CD4-positive, alpha-beta T cell treated with Interleukin-6 for 4 hours (primary cell): ENCODE results near the gene SMARCAD1.
"Not testable (repeated sequence)": the region's sequence is repeated elsewhere in the genome, so short reads cannot be mapped to it uniquely, and the experiment has no call there.

ENCODE experiments used
- DNase-seq: peaks from one replicate; pipeline ENCODE4 v3.0.0-alpha.2; 2020; ENCODE audit warnings: mixed read lengths

SMARCAD1 gene

DNA sequence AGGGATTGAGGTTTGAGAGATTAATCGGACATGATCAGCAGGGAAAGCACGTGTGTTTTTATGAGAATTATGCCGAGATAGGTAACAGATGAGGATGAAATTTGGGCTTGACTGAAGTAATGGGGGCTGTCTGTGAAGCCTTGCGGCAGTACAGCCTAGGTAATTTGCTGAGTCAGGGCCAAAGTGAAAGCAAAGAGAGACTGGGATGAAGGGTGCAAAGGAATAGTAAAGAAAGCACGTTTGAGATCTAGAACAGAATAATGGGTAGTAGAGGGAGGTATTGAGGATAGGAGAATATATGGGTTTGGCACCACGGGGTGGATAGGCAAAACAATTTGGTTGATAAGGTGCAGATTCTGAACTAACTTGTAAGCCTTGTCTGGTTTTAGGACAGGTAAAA is 87.8 kb downstream of the SMARCAD1 start:
- not testable (repeated sequence) for DNase-seq

DNA sequence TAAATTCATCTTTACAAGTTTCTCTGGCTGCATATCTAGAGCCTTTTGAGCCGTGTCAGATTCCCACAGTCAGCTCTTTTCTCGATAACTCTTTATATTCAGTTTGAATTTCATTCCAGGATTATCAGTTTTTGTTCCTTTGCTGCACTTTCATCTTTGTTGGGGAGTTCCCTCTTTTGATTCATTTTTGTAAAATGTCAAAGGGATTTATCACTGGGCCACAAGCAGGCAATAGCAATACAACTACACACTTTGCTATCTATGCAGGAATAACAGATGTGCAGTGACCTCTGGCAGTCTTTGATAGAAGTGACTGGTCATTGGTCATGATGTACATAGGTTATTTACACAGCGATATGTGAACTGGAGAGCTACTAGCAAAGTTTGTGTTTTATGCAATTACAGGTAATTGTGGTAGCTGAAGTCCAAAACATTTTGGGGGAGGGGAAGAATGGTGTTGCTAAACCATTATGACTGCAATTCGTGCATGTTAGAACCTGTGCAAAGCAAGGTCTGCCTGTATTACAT is 91.1 kb downstream of the SMARCAD1 start:
- no peak for DNase-seq

GRCh38 chr4:94302191-94302590 is 94.5 kb downstream of the SMARCAD1 start:
- DNase-seq, result no peak

GRCh38 chr4:94304365-94304971 is 96.8 kb downstream of the SMARCAD1 start:
- no peak for DNase-seq

DNA sequence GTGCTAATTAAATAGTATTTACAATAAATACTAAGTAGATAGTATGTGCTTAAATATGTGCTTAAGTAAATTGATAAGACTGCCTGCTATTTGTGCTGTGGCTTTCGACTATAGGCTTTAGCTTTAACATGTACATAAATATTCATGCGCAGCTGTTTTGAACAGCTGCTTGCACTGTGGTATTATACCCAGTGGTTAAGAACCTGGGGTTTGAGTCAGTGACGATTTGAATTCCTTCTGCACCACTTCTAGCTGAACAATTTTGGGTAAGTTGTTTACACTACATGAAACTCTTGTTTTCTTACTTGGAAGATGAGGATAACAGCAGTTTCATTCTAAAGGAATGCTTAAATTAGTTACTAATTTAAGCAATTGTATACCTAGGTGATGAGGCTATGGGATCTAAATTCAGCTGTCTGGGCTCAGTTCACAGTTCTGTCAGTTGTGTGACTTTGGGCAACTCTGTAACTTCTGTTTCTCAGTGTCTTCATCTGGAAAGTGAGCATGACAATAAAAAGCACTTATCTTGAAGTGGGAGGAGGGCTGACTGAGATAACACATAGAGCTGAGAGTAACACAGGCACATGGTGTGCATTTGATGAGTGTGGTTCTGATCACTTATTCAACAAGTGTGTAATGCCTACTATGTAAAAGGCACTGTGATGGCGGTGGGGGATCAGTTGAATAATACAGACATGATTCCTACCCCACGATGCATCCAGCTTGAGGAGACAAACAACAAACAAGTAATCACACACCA is 98.0 kb downstream of the SMARCAD1 start:
- DNase-seq, result no peak

DNA sequence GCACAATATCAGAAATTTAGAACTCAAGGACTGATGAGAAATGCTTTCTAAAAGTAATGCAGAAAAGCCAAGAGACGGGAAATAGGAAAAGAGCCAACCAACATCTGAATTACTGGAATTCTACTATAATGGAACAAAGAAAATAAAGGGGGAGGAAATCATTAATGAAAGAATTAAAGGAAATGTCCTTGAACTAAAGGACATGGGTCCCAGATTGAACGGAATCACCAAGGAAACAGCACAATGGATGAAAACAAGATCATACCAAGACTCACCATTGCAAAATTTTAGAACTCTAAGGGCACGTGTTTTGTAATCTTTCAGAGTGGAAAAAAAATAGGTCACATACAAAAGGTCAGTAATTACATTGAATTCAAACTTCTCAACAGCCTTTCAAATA is 99.0 kb downstream of the SMARCAD1 start:
- no peak for DNase-seq

DNA sequence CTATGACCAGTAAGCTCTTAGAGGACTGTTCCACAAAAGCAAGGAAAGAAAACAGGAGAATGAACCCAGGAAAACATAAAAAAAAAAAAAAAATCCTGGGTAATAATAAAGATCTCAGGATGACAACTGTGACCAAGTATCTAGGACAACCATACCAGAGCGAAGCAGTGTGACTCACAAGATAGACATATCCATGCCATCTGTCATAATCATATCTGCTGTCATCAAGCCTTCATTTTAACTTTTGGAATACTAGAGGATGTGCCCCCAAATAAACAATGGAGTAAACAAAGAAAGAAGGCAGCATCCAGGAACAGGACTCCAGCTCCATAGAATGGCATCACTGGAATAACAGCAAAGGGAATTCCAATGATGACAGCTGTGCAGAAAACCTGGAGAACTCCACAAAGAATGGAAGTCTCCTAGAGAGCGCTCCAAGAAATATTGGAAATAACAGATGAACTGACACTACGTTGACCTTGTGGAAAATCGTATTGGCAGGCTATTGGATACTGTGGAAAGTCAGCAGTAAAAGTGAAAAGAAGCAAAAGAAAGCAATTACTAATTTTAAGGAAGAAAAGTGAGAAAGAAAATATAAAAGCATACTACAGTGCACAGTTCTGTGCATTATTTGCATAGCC is 99.7 kb downstream of the SMARCAD1 start:
- no peak for DNase-seq

DNA sequence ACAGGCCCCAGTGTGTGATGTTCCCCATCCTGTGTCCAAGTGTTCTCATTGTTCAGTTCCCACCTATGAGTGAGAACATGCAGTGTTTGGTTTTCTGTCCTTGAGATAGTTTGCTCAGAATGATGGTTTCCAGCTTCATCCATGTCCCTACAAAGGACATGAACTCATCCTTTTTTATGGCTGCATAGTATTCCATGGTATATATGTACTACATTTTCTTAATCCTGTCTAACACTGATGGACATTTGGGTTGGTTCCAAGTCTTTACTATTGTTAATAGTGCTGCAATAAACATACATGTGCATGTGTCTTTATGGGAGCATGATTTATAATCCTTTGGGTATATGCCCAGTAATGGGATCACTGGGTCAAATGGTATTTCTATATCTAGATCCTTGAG is 112.3 kb downstream of the SMARCAD1 start:
- not testable (repeated sequence) for DNase-seq

- no peak for DNase-seq
Measured at GRCh38 chr4:94325835-94326234, 118.2 kb downstream of the SMARCAD1 start.

DNA sequence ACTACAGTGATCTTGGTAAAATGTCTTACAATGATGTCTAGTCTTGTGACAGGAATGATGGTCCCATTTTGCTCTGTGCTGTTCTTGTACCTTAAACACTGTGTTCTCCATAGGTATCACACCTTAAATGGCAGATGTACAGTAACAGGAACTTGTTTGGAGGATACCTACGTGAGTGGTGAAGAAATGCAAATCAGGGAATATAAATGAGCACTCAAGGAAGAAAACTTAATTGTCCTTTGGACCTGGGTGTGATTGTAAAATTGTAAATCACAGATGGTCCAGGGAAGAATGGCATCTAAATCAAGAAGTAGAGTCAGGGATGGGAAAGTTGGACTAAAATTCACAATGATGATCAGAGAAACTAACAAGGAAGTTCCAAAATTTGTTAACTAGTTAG is 122.3 kb downstream of the SMARCAD1 start:
- no peak for DNase-seq

- DNase-seq, result no peak
Measured at GRCh38 chr4:94332983-94333590, 125.4 kb downstream of the SMARCAD1 start.

DNA sequence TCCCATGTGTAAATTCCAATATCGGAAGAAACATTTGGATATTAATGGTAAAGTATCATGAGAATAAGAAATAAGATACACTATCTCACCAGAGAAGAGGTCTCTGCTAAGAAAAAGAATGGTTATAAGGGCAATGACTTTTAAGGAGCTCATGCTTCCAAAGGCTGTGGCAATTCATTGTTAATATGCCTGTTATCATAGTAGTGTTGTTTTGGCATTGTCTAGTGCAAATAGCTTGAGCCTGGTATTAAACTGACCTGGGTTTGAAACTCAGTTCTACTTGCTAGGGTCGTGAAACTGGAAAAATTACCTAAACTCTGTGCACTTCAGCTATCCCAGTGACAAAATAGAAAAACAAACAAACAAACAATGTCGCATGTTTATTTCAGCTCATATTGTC is 126.2 kb downstream of the SMARCAD1 start:
- DNase-seq, result no peak

DNA sequence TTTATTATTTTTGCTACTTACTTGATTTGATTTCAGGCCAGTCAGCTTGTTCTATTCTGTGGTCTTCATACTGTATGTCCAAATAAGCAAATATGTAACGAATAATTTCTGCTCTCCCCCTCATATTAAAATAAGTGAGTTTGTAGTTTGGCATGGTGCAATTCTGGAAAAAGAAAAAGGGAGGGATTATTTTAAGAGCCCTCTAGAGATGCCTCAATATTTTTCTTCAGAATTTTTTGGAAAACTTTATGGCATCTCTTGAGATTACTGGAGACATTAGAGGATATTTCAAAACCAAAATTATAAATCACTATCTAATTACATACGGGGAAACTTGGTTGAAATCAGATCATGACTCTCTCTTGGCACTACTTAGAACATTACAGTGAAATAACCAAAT is 126.8 kb downstream of the SMARCAD1 start:
- no peak for DNase-seq

- DNase-seq, result no peak
Measured at GRCh38 chr4:94334962-94335361, 127.3 kb downstream of the SMARCAD1 start.

- no peak for DNase-seq
Measured at GRCh38 chr4:94336303-94336702, 128.6 kb downstream of the SMARCAD1 start.

GRCh38 chr4:94336791-94337190 is 129.1 kb downstream of the SMARCAD1 start:
- DNase-seq, result not testable (repeated sequence)

DNA sequence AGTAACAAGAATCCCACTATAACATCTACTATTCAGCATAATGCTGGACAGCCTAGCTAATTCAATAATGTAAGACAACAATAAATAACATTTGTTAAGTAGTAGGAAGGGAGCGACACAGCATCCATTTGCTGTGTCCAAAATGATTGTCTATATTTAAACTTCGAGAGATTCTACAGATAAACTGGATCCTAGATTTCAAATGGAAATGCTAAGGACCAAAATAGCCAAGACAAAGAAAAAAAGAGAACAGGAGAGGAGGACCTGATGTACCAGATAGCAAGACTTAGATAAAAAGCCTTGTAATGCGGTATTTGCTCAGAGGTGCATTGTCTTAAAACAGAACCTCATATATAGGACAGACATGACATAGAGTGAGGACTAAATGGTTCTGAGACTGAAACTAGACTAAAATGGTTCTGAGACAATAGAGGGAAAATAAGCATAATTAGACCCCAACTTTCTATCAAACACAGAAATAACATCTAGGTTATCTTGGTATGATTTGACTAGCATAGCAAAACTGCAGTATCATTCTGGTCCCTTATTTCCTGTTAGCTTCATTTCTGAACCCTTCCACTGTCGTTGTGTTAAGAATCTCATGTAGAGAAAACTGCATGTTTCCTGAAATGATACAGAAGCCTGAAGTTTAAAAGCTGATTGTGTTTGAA is 131.2 kb downstream of the SMARCAD1 start:
- no peak for DNase-seq

- no peak for DNase-seq
Measured at GRCh38 chr4:94339779-94340178, 132.1 kb downstream of the SMARCAD1 start.
